Loucy (cell line): ENCODE measurements around the gene B4GALT1.

Source experiments
- CTCF ChIP-seq: fragments of 200-600 bp; sonication (generic); conservative IDR thresholded peaks from 2 replicates; pipeline ENCODE4 v1.5.1; 2014; ENCODE audit warnings: mild to moderate bottlenecking, antibody characterized with exemption, low read length
- EZH2phosphoT487 ChIP-seq: fragments of 200-600 bp; IDR thresholded peaks from 2 replicates; pipeline ENCODE4 v1.6.1; 2018; ENCODE audit warnings: antibody characterized with exemption, mild to moderate bottlenecking, moderate library complexity, borderline replicate concordance

GRCh38 chr9:33117796-33118195 is 49.3 kb downstream of the B4GALT1 start:
- TF ChIP-seq CTCF (no peak), EZH2phosphoT487 (no peak)
